Measurements from ENCODE around the gene FHOD3.

The FHOD3 gene

DNA sequence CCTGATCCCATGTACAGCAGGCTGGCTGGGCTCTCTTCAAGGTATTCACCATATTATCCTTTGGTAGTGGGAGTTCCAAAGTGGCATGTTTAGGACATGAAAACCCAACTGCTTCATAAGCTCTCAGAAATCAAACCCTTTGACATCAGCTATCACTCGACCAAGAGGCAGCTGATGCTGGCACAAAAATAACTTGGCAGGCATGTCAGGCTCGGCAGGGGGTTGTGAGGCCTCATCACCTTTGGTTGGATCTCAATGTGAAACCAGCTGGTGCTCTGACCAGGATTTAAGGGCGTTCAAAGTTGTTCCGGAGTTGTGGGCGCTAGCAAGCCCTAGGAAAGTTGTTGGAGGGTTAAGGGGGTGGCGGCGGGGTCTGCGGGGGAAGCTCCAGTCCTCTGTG lies 171.9 kb downstream of the FHOD3 start:
- DNase-seq (ENCODE audit: low spot score) = no peak
- TF ChIP-seq, protein P1, sequence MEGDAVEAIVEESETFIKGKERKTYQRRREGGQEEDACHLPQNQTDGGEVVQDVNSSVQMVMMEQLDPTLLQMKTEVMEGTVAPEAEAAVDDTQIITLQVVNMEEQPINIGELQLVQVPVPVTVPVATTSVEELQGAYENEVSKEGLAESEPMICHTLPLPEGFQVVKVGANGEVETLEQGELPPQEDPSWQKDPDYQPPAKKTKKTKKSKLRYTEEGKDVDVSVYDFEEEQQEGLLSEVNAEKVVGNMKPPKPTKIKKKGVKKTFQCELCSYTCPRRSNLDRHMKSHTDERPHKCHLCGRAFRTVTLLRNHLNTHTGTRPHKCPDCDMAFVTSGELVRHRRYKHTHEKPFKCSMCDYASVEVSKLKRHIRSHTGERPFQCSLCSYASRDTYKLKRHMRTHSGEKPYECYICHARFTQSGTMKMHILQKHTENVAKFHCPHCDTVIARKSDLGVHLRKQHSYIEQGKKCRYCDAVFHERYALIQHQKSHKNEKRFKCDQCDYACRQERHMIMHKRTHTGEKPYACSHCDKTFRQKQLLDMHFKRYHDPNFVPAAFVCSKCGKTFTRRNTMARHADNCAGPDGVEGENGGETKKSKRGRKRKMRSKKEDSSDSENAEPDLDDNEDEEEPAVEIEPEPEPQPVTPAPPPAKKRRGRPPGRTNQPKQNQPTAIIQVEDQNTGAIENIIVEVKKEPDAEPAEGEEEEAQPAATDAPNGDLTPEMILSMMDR (IDR thresholded peaks at IDR 0.05; ENCODE audit: extremely low read depth, missing control alignments) = no peak

DNA sequence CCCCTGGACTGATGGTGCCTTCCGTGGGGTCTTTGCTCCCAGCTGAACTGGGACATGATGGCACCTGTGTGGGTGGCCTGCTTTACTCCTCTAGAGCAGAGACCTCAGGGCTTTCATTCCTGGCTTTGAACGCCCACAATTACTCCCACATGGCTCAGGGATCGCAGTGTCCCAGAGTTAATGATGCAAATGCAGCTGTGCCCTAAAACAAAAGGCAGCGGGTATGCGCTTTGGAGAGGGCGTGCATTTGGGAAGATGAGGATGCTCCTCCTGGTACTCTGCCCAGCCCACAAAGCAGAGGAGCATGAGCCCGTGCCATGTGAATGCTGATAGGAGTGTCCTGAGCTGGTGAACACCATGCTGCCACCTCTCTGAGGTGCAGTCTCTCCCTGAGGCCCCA lies 173.4 kb downstream of the FHOD3 start:
- no peak for DNase-seq (ENCODE audit: low spot score)
- TF ChIP-seq, protein P1 (IDR thresholded peaks at IDR 0.05; ENCODE audit: extremely low read depth, missing control alignments) = no peak

DNA sequence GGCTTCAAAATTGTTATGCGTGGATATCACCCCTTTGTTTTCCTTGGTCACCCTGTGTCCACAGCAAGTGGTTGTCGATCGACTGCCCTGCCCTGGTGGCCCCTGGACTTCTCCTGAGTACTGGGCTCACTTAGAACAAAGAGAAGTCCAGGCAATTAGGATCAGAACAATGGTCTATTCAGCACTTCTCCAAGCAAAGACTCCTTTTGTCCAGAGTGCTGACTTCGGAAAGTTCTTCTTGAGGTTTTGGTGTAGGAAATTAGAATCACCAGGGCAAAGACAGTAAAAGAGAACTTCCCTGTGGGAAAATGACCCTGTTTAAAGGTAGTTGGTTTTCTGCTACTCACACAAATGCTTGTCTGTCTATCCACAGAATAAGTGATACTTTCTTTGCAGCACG lies 173.9 kb downstream of the FHOD3 start:
- TF ChIP-seq, protein P1 (IDR thresholded peaks at IDR 0.05; ENCODE audit: extremely low read depth, missing control alignments) = no peak
- no peak for DNase-seq (ENCODE audit: low spot score)

DNA sequence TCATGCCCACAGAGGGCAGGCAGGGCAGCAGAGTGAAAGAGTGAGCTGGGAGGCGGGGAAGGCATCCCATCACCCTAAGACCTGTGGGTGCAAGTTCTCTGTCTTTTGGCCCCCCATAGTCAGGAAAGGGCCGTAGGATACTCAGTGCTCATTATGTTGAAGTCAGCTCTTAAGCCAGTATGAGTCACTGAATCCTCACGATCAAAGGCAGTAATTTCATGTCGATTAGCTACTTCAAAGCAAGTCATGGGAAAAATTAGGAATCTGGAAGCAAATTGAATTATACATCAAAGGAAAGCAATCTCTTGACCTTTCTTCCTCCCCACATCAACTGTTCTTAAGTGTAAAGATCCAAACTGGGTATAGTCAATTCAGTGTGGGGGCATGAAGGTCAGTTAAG lies 178.9 kb downstream of the FHOD3 start:
- TF ChIP-seq, protein P1 (IDR thresholded peaks at IDR 0.05; ENCODE audit: extremely low read depth, missing control alignments) = no peak
- DNase-seq (ENCODE audit: low spot score) = no peak

DNA sequence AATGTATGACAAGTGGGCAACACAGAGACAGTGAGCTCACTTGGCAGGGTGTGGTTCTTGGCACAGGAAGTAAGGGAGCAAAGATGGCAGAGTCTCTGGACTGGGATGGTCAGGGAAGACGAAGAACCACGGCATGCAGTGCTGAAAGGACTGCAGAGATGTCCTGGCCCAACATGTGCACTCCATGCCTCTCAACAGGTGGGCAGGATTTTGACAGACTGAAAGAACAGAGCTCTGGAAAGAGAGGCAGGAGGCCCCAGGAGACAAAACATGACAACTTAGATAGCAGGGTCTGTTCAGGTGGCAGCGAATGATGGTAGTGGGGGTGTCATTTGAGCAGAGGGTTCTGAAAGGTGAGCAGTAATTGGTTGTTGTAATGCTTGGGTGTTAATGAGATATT lies 180.3 kb downstream of the FHOD3 start:
- DNase-seq (ENCODE audit: low spot score) = no peak
- TF ChIP-seq, protein P1 (IDR thresholded peaks at IDR 0.05; ENCODE audit: extremely low read depth, missing control alignments) = no peak

DNA sequence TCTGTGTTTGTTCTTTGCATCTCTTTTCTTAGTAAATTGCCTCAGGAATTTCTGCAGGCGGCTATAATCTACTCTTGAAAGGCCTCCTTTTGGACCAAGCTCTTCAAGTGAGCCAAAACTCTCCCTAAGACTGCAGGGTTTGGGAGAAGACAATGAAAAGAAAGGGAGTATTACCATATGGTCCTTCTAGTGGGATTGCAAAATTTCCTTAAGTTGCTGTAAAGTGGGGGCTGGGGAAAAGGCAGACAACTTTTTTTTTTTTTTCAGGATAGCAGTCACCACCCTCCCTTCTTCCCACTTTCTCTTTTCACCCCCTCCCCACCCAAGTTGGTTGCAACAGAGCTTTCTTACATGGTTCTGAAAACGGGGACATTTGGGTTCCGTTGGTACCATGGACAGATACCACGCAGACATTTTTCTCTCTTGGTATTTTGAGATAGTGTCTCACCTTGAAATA lies 183.7 kb downstream of the FHOD3 start:
- TF ChIP-seq, protein P1 (IDR thresholded peaks at IDR 0.05; ENCODE audit: extremely low read depth, missing control alignments) = no peak
- no peak for DNase-seq (ENCODE audit: low spot score)

DNA sequence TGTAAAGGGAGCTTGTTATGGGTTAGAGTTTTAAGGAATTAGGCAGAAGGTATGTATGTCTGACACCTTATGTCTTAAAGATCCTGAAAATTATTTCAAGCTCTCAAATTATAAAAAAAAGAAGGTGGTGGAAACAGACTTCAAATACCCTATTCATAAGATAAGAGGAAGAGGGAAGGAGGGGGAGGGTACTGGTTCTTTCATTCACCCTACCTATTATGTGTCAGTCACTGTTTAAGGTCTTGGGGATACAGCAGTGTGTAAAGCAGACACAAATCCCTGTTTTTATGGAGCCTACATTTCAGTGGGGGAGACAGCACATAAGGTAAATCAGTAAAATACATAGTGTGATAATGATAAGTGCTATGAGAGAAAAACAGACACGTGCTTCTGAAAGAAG lies 184.4 kb downstream of the FHOD3 start:
- DNase-seq (ENCODE audit: low spot score) = no peak
- TF ChIP-seq, protein P1 (IDR thresholded peaks at IDR 0.05; ENCODE audit: extremely low read depth, missing control alignments) = no peak

Measured in GM20000 (cell line).